HepG2 (cell line): Measurements from ENCODE around the gene CNTN4.

ENCODE experiments used
- DNMT1 ChIP-seq: sonication (generic); formaldehyde crosslinking; IDR thresholded peaks from 2 replicates; pipeline ENCODE4 v1.5.1; 2020; ENCODE audit warnings: mild to moderate bottlenecking, missing genetic modification reagents
- SMARCE1 ChIP-seq: fragments of 450-650 bp; IDR thresholded peaks from 2 replicates; pipeline ENCODE4 v1.6.1; 2017; ENCODE audit warnings: borderline replicate concordance
- ZNF549 ChIP-seq: sonication (generic); formaldehyde crosslinking; IDR thresholded peaks from 2 replicates; pipeline ENCODE4 v1.5.0; 2020; ENCODE audit warnings: missing genetic modification reagents
- TF ChIP-seq, protein P1 (sequence below): sonication (generic); formaldehyde crosslinking; IDR thresholded peaks from 2 replicates; pipeline ENCODE4 v1.4.0; 2020; ENCODE audit warnings: missing genetic modification reagents, borderline replicate concordance
- TF ChIP-seq, protein P2 (sequence below): sonication (generic); formaldehyde crosslinking; IDR thresholded peaks from 2 replicates; pipeline ENCODE4 v1.5.0; 2020; ENCODE audit warnings: mild to moderate bottlenecking, missing genetic modification reagents, moderate library complexity
- TF ChIP-seq, protein P3 (sequence below): sonication (generic); formaldehyde crosslinking; IDR thresholded peaks from 2 replicates; pipeline ENCODE4 v1.4.0; 2020; ENCODE audit warnings: missing genetic modification reagents, mild to moderate bottlenecking, borderline replicate concordance

DNA sequence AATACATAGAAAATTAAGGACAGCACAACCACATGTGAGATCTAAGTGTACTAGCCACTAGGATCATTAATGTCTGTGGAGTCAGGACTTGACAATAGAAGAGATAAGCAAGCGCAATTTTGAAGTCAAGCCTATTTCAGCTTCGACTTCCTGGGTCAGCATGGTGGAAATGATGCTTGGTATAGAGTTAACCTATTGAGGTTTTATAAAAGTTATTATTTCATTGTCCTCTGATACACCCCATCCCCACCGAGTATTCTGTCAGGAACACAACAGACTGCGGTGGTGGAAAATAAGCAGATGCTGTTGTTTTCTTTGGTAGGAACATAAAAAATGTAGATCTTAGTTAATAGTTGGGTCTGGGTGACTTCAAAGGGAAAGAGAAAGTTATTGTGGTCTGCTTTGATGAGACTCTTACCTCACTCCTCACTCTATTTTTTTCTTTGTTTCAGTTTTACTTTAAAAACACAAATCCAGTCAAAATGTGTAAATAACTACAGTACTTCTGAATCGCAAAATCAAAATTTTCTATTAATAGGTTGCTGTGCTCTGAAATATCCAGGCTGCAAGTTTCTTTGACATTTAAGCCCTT is 929.4 kb downstream of the CNTN4 start:
- TF ChIP-seq, protein P1, sequence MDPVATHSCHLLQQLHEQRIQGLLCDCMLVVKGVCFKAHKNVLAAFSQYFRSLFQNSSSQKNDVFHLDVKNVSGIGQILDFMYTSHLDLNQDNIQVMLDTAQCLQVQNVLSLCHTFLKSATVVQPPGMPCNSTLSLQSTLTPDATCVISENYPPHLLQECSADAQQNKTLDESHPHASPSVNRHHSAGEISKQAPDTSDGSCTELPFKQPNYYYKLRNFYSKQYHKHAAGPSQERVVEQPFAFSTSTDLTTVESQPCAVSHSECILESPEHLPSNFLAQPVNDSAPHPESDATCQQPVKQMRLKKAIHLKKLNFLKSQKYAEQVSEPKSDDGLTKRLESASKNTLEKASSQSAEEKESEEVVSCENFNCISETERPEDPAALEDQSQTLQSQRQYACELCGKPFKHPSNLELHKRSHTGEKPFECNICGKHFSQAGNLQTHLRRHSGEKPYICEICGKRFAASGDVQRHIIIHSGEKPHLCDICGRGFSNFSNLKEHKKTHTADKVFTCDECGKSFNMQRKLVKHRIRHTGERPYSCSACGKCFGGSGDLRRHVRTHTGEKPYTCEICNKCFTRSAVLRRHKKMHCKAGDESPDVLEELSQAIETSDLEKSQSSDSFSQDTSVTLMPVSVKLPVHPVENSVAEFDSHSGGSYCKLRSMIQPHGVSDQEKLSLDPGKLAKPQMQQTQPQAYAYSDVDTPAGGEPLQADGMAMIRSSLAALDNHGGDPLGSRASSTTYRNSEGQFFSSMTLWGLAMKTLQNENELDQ (CRISPR knock-in tag), result no peak
- no peak for TF ChIP-seq DNMT1 (CRISPR knock-in tag)
- no peak for TF ChIP-seq ZNF549
- TF ChIP-seq, protein P2, sequence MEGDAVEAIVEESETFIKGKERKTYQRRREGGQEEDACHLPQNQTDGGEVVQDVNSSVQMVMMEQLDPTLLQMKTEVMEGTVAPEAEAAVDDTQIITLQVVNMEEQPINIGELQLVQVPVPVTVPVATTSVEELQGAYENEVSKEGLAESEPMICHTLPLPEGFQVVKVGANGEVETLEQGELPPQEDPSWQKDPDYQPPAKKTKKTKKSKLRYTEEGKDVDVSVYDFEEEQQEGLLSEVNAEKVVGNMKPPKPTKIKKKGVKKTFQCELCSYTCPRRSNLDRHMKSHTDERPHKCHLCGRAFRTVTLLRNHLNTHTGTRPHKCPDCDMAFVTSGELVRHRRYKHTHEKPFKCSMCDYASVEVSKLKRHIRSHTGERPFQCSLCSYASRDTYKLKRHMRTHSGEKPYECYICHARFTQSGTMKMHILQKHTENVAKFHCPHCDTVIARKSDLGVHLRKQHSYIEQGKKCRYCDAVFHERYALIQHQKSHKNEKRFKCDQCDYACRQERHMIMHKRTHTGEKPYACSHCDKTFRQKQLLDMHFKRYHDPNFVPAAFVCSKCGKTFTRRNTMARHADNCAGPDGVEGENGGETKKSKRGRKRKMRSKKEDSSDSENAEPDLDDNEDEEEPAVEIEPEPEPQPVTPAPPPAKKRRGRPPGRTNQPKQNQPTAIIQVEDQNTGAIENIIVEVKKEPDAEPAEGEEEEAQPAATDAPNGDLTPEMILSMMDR (CRISPR knock-in tag), result no peak
- TF ChIP-seq, protein P3, sequence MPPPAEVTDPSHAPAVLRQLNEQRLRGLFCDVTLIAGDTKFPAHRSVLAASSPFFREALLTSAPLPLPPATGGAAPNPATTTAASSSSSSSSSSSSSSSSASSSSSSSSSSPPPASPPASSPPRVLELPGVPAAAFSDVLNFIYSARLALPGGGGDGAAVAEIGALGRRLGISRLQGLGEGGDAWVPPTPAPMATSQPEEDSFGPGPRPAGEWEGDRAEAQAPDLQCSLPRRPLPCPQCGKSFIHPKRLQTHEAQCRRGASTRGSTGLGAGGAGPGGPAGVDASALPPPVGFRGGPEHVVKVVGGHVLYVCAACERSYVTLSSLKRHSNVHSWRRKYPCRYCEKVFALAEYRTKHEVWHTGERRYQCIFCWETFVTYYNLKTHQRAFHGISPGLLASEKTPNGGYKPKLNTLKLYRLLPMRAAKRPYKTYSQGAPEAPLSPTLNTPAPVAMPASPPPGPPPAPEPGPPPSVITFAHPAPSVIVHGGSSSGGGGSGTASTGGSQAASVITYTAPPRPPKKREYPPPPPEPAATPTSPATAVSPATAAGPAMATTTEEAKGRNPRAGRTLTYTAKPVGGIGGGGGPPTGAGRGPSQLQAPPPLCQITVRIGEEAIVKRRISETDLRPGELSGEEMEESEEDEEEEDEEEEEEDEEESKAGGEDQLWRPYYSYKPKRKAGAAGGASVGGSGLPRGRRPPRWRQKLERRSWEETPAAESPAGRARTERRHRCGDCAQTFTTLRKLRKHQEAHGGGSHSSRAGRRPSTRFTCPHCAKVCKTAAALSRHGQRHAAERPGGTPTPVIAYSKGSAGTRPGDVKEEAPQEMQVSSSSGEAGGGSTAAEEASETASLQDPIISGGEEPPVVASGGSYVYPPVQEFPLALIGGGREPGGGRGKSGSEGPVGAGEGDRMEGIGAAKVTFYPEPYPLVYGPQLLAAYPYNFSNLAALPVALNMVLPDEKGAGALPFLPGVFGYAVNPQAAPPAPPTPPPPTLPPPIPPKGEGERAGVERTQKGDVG (CRISPR knock-in tag), result no peak
- TF ChIP-seq SMARCE1, result no peak
